Measurements from ENCODE around the gene MDH2.

- TF ChIP-seq CTCF (IDR thresholded peaks at IDR 0.05; ENCODE audit: insufficient read depth, low read depth, low read length), result no peak
- TF ChIP-seq EZH2 (IDR thresholded peaks at IDR 0.05; ENCODE audit: insufficient read depth, low read length), result no peak
These were observed 10.6 kb upstream of the MDH2 start for GRCh38 chr7:76037310-76037709.
